B cell (primary cell): ENCODE results near the gene CIAPIN1. TPM values are rescaled to one million over a fixed set of nuclear protein-coding genes. Genes with fewer than 3 reads are reported as not detected.

Experiments used
- ATAC-seq: fragments of 200-7000 bp; cut with Tn5 transposase; one replicate; pipeline ENCODE4 v1.10.0; 2021; ENCODE audit warnings: low read depth, mild to moderate bottlenecking, moderate number of reproducible peaks, moderate library complexity
- CTCF ChIA-PET: fragments of 350-600 bp; sonication (Branson Sonifier 250); formaldehyde crosslinking; loops from one replicate; lab custom pipeline; 2021; ENCODE audit warnings: antibody characterized with exemption, inconsistent platforms; lab: Charles Lee
- POLR2A ChIA-PET: fragments of 350-600 bp; sonication (Branson Sonifier 250); formaldehyde crosslinking; loops from one replicate; lab custom pipeline; 2021; ENCODE audit warnings: antibody characterized with exemption; lab: Charles Lee
- DNase-seq: peaks from one replicate; pipeline ENCODE4 v3.0.0; 2013
- H2AFZ ChIP-seq: 2 replicates; pipeline ENCODE4 v1.6.1; 2012; ENCODE audit warnings: mild to moderate bottlenecking, low read depth, low read length; ENCODE audit not compliant: insufficient read depth, poor library complexity, severe bottlenecking
- H3K27ac ChIP-seq, 2 donors: 1 replicate in 1 of 2; 2 replicates in 1 of 2; pipeline ENCODE4 v1.5.1; 2012 to 2013; ENCODE audit warnings: low read length in 2 of 2, mild to moderate bottlenecking in 2 of 2, moderate library complexity in 1 of 2
- H3K27me3 ChIP-seq, 4 experiments: fragments of 200-600 bp in 1 of 4; sonication (generic) in 1 of 4; replicated peaks in 1 of 4; 1 replicate in 2 of 4; 2 replicates in 2 of 4; pipeline versions ENCODE4 v1.6.1 to v1.7.0; 2013 to 2016; ENCODE audit warnings: low read length in 3 of 4, mild to moderate bottlenecking in 2 of 4, mixed read lengths in 1 of 4, moderate library complexity in 1 of 4; ENCODE audit not compliant: insufficient read depth in 4 of 4, control insufficient read depth in 3 of 4; ENCODE audit errors: control extremely low read depth in 1 of 4
- H3K36me3 ChIP-seq, 2 experiments: replicated peaks in 1 of 2; 1 replicate in 1 of 2; 2 replicates in 1 of 2; pipeline versions ENCODE4 v1.6.1 to v1.7.1; 2013; ENCODE audit warnings: low read length in 1 of 2; ENCODE audit not compliant: insufficient read depth in 2 of 2, control insufficient read depth in 1 of 2; ENCODE audit errors: control extremely low read depth in 1 of 2, extremely low read depth in 1 of 2
- H3K4me1 ChIP-seq, 2 donors: fragments of 200-600 bp in 1 of 2; sonication (generic) in 1 of 2; 1 replicate in 1 of 2; 2 replicates in 1 of 2; pipeline versions ENCODE4 v1.5.1 to v1.6.1; 2013 to 2017; ENCODE audit warnings: low read length in 2 of 2; ENCODE audit not compliant: control insufficient read depth in 2 of 2, insufficient read depth in 2 of 2
- H3K4me2 ChIP-seq: replicated peaks from 2 replicates; pipeline ENCODE3; 2012; ENCODE audit warnings: mild to moderate bottlenecking, low read depth, low read length; ENCODE audit not compliant: poor library complexity, severe bottlenecking
- H3K4me3 ChIP-seq, 5 experiments: fragments of 200-600 bp in 1 of 5; sonication (generic) in 1 of 5; 1 replicate in 3 of 5; 2 replicates in 2 of 5; pipeline versions ENCODE4 v1.5.1 to v1.7.0; 2011 to 2016; ENCODE audit warnings: low read length in 4 of 5, mild to moderate bottlenecking in 4 of 5, low read depth in 2 of 5, control low read depth in 1 of 5, moderate library complexity in 1 of 5; ENCODE audit not compliant: insufficient read depth in 1 of 5; ENCODE audit errors: control extremely low read depth in 1 of 5, extremely low read depth in 1 of 5
- H3K79me2 ChIP-seq: fragments of 200-600 bp; sonication (generic); one replicate; pipeline ENCODE4 v1.6.0; 2016; ENCODE audit warnings: low read length; ENCODE audit not compliant: control insufficient read depth, insufficient read depth
- H3K9ac ChIP-seq: fragments of 200-600 bp; sonication (generic); 2 replicates; pipeline ENCODE4 v1.6.1; 2017; ENCODE audit warnings: mild to moderate bottlenecking, low read length, moderate library complexity
- H3K9me3 ChIP-seq, 3 donors: one replicate each; pipeline versions ENCODE4 v1.6.1 to v1.7.1; 2013; ENCODE audit warnings: low read length in 2 of 3; ENCODE audit not compliant: control insufficient read depth in 2 of 3, insufficient read depth in 1 of 3; ENCODE audit errors: control extremely low read depth in 1 of 3
- H4K20me1 ChIP-seq: 2 replicates; pipeline ENCODE4 v1.6.0; 2012; ENCODE audit warnings: mild to moderate bottlenecking, low read length; ENCODE audit not compliant: insufficient read depth, control insufficient read depth, poor library complexity, severe bottlenecking
- H3K27ac Mint-ChIP-seq: one replicate; pipeline ENCODE4 v1.8.0; 2021; ENCODE audit warnings: mixed read lengths
- H3K27me3 Mint-ChIP-seq: one replicate; pipeline ENCODE4 v1.8.0; 2021; ENCODE audit warnings: mixed read lengths
- H3K4me1 Mint-ChIP-seq: one replicate; pipeline ENCODE4 v1.8.0; 2021; ENCODE audit warnings: mixed read lengths
- H3K4me3 Mint-ChIP-seq: one replicate; pipeline ENCODE4 v1.8.0; 2021; ENCODE audit warnings: mixed read lengths
- H3K9me3 Mint-ChIP-seq: one replicate; pipeline ENCODE4 v1.8.0; 2022; ENCODE audit warnings: mixed read lengths; ENCODE audit not compliant: insufficient read depth
- CTCF ChIP-seq: fragments of 200-600 bp; IDR thresholded peaks from one replicate; pipeline ENCODE4 v1.8.0; 2022; ENCODE audit warnings: antibody characterized with exemption, mild to moderate bottlenecking
- EZH2 ChIP-seq: IDR thresholded peaks from 2 replicates; pipeline ENCODE4 v1.6.1; 2012; ENCODE audit warnings: borderline replicate concordance, low read depth, mild to moderate bottlenecking, moderate library complexity, low read length; ENCODE audit not compliant: insufficient read depth, poor library complexity, severe bottlenecking
- WGBS: methylation state at CpG from one replicate; pipeline ENCODE4 v1.1.5; 2013; ENCODE audit warnings: missing lambda C conversion rate; ENCODE audit not compliant: insufficient coverage; 5-methylcytosine and 5-hydroxymethylcytosine counted together
- intact Hi-C: fragments of 100-400 bp; cut with micrococcal nuclease; formaldehyde crosslinking; loops from one replicate; pipeline ENCODE4 v1.10.0; 2022
- polyA plus RNA-seq: library from polyadenylated mRNA; depleted of rRNA; stranded (reverse); fragments of >200 nt; gene quantifications from 2 replicates; pipeline ENCODE4 v1.2.3, GENCODE V29; 2012
- total RNA-seq, 2 donors: library from RNA; stranded (reverse); fragments of 120-200 nt in 1 of 2; gene quantifications; 1 replicate in 1 of 2; 2 replicates in 1 of 2; pipeline versions ENCODE4 v1.2.3 to v1.2.4, GENCODE V29; 2013 to 2022

CIAPIN1 gene
- total and polyA plus RNA-seq, 2 donors (not counting 1 experiment from before 2014, with no cell fraction given), result 22.0 to 45.7 TPM

DNA sequence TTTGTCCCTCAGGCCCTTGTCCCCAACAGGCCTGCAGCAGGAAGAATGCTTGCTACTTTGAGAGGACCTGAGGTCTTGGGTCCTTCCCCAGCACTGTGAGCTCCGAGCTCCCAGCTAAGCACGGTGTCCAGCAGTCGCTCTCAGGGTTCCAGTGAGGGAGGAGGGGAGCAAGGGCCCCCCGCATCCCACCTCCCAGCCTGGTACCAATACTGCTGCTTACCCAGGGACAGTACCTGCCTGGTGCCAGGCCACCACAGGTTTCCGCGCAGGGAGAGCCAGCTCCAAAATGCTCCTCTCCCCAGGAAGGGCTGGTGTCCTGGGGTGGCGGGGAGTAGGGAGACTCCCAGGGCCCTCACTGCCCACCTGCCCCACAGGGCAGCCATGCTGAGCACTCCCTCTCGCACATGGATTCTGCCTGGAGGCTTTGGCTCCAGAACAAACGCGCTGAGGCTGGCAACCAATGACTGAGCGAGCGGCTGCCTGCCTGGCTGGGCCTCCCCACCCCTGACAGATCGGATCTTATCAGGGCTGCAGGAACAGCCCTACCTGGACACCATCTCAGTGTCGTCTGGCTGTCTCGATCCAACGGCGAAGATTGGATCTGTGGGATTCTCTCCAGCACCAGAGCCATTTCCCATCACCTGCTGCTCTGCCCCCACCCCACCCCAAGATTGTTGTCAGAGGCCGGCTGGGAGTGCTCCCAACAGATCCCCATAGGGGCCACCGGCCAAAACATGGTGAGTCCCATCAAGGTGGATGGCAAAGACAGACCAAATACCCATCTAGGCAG, 36.7 kb upstream of the CIAPIN1 start:
- ChIA-PET CTCF (no interaction called here), POLR2A (no interaction called here)
- H3K9me3 Mint-ChIP-seq, result no peaks in the 10 kb centered on the region
- no peak overlapping the region for H3K4me2 ChIP-seq
- H3K27ac Mint-ChIP-seq, result no peak overlapping the region
- ATAC-seq (no peak), DNase-seq (no peak)
- no peaks in the 10 kb centered on the region for H3K36me3 ChIP-seq
- H2AFZ ChIP-seq, result no peak overlapping the region
- H3K79me2 ChIP-seq, result no peaks in the 10 kb centered on the region
- H3K4me3 Mint-ChIP-seq, result no peak overlapping the region
- H4K20me1 ChIP-seq, result no peaks in the 10 kb centered on the region
- H3K9ac ChIP-seq, result no peak overlapping the region
- no peaks in the 10 kb centered on the region for H3K9me3 ChIP-seq
- H3K27me3 ChIP-seq, result peaks cover 0 to 22% (median 3%) of the 10 kb centered on the region in 4 experiments
- peaks cover 13% of the 10 kb centered on the region for H3K27me3 Mint-ChIP-seq
- no peak for TF ChIP-seq CTCF
- no peak for TF ChIP-seq EZH2
- no peak overlapping the region for H3K27ac ChIP-seq
- no peak overlapping the region for H3K4me3 ChIP-seq
- peaks cover 25% of the 10 kb centered on the region for H3K4me1 Mint-ChIP-seq
- 96% methylated on average over 15 of the region's 19 CpGs for WGBS
- intact Hi-C loops, result no loop called here
- H3K4me1 ChIP-seq, result peaks cover 21 to 27% of the 10 kb centered on the region in 2 donors

GRCh38 chr16:57482845-57483545, 35.8 kb upstream of the CIAPIN1 start:
- TF ChIP-seq EZH2 (no peak), CTCF (no peak)

More at GRCh38 chr16:57482845-57483545, 35.8 kb upstream of the CIAPIN1 start:
- Histone ChIP-seq H3K9ac (no peak overlapping the region), H3K4me2 (no peak overlapping the region), H3K27ac (no peak overlapping the region), H3K36me3 (no peaks in the 10 kb centered on the region), H4K20me1 (no peaks in the 10 kb centered on the region), H2AFZ (no peak overlapping the region), H3K27me3 (peaks cover 0 to 22% (median 3%) of the 10 kb centered on the region in 4 experiments), H3K4me1 (peaks cover 30 to 36% of the 10 kb centered on the region in 2 donors), H3K9me3 (no peaks in the 10 kb centered on the region), H3K79me2 (no peaks in the 10 kb centered on the region), H3K4me3 (no peak overlapping the region)
- intact Hi-C loops, result no loop called here
- Mint-ChIP-seq H3K27me3 (peaks cover 17% of the 10 kb centered on the region), H3K27ac (no peak overlapping the region), H3K4me3 (no peak overlapping the region), H3K4me1 (peaks cover 33% of the 10 kb centered on the region), H3K9me3 (no peaks in the 10 kb centered on the region)
- CTCF ChIA-PET, result interaction anchor here (0.6 to 1.2 kb wide), 3 partner anchors 9 to 164 kb away, joined by 4 to 5 read pairs (median 4); no protein-coding TSS in a partner anchor
- POLR2A ChIA-PET, result no interaction called here
- no peak for ATAC-seq
- 96% methylated on average over 12 of the region's 14 CpGs for WGBS
- DNase-seq, result no peak
